GM12878 (cell line): Measurements from ENCODE around the gene CPNE4. TPM values are rescaled to one million over a fixed set of nuclear protein-coding genes. Genes with fewer than 3 reads are reported as not detected.

Experiments
- ATAC-seq: fragments of 200-7000 bp; cut with Tn5 transposase; 3 replicates; pipeline ENCODE4 v1.9.1; 2020; ENCODE audit warnings: mild to moderate bottlenecking, moderate library complexity
- BruUV-seq: library from RNA; stranded (reverse); fragments of 400-500 nt; replicated peaks from 2 replicates; lab custom pipeline; 2021; lab: Mats Ljungman, UMichigan
- CTCF ChIA-PET: fragments of 300-600 bp; sonication (Branson Sonifier 250); formaldehyde crosslinking; extraction: SDS; loops from one replicate; lab custom pipeline; 2021; ENCODE audit warnings: inconsistent platforms; lab: Yijun Ruan, JAX
- POLR2A ChIA-PET: fragments of 350-600 bp; formaldehyde crosslinking; extraction: SDS; loops from one replicate; lab custom pipeline; 2021; ENCODE audit warnings: inconsistent platforms; lab: Charles Lee
- RAD21 ChIA-PET: fragments of 300-600 bp; sonication (Branson Sonifier 250); formaldehyde crosslinking; loops from one replicate; lab custom pipeline; 2023; ENCODE audit warnings: antibody characterized with exemption; ENCODE audit not compliant: unreplicated experiment; lab: Charles Lee
- SMC1A ChIA-PET: fragments of 300-600 bp; sonication (Branson Sonifier 250); formaldehyde crosslinking; loops from one replicate; lab custom pipeline; 2023; ENCODE audit not compliant: unreplicated experiment, uncharacterized antibody; lab: Charles Lee
- DNase-seq: peaks from one replicate; pipeline ENCODE4 v3.0.0-alpha.2; 2011; ENCODE audit warnings: low read depth, low spot score
- FAIRE-seq: peaks from 3 replicates; lab custom pipeline; 2011; peaks lifted over from hg19 to GRCh38; lab: Jason Lieb, UNC
- H2AFZ ChIP-seq: 2 replicates; pipeline ENCODE4 v1.6.0; 2011; ENCODE audit warnings: low read depth, low read length, control low read depth; ENCODE audit not compliant: control insufficient read depth
- H3K27ac ChIP-seq: 2 replicates; pipeline ENCODE4 v1.5.1; 2011; ENCODE audit warnings: control low read depth; ENCODE audit not compliant: control insufficient read depth, insufficient read depth
- H3K27me3 ChIP-seq, 2 experiments: replicated peaks in 1 of 2; 2 replicates each; pipeline versions ENCODE4 v1.6.0 to v1.6.1; 2011; ENCODE audit warnings: low read length in 1 of 2; ENCODE audit not compliant: control insufficient read depth in 2 of 2, insufficient read depth in 2 of 2
- H3K36me3 ChIP-seq, 2 experiments: 2 replicates each; pipeline ENCODE4 v1.5.1; 2011; ENCODE audit warnings: low read length in 1 of 2; ENCODE audit not compliant: control insufficient read depth in 2 of 2, insufficient read depth in 2 of 2
- H3K4me1 ChIP-seq: 2 replicates; pipeline ENCODE4 v1.6.1; 2011; ENCODE audit warnings: mild to moderate bottlenecking, low read length, moderate library complexity, mixed read lengths; ENCODE audit not compliant: control insufficient read depth, insufficient read depth
- H3K4me2 ChIP-seq: 2 replicates; pipeline ENCODE4 v1.6.0; 2011; ENCODE audit warnings: control low read depth; ENCODE audit not compliant: control insufficient read depth, insufficient read depth
- H3K4me3 ChIP-seq: fragments of 200-600 bp; sonication (generic); 2 replicates; pipeline ENCODE4 v1.5.1; 2016
- H3K79me2 ChIP-seq: 2 replicates; pipeline ENCODE4 v1.6.0; 2011; ENCODE audit warnings: low read length; ENCODE audit not compliant: control insufficient read depth, insufficient read depth
- H3K9ac ChIP-seq: 2 replicates; pipeline ENCODE4 v1.8.0; 2011; ENCODE audit warnings: low read length, control low read depth, mixed read lengths; ENCODE audit not compliant: control insufficient read depth, insufficient read depth
- H3K9me3 ChIP-seq: replicated peaks from 3 replicates; pipeline ENCODE4 v1.5.1; 2011; ENCODE audit warnings: mild to moderate bottlenecking, low read length; ENCODE audit not compliant: control insufficient read depth, insufficient read depth
- H4K20me1 ChIP-seq: 2 replicates; pipeline ENCODE4 v1.6.0; 2011; ENCODE audit not compliant: control insufficient read depth, insufficient read depth
- ATF2 ChIP-seq: IDR thresholded peaks from 2 replicates; pipeline ENCODE4 v1.6.1; 2012; ENCODE audit warnings: low read length, inconsistent platforms
- CREB1 ChIP-seq: IDR thresholded peaks from 2 replicates; pipeline ENCODE4 v1.6.1; 2012; ENCODE audit warnings: low read depth, mild to moderate bottlenecking, inconsistent platforms
- IKZF1 ChIP-seq: fragments of 450-650 bp; conservative IDR thresholded peaks from 2 replicates; pipeline ENCODE4 v1.6.1; 2017; ENCODE audit warnings: antibody characterized with exemption, mild to moderate bottlenecking
- LARP7 ChIP-seq: fragments of 450-650 bp; IDR thresholded peaks from 2 replicates; pipeline ENCODE4 v1.6.1; 2017; ENCODE audit warnings: mild to moderate bottlenecking
- RAD51 ChIP-seq: fragments of 450-650 bp; IDR thresholded peaks from 2 replicates; pipeline ENCODE4 v1.6.1; 2016; ENCODE audit warnings: moderate library complexity, mild to moderate bottlenecking, inconsistent platforms
- STAT3 ChIP-seq: IDR thresholded peaks from 2 replicates; pipeline ENCODE4 v1.6.1; 2011; ENCODE audit warnings: low read depth, low read length, improper control_type of control experiment
- TBL1XR1 ChIP-seq: IDR thresholded peaks from 2 replicates; pipeline ENCODE4 v1.6.1; 2012; ENCODE audit warnings: low read depth, low read length, improper control_type of control experiment
- ZNF217 ChIP-seq: fragments of 450-650 bp; IDR thresholded peaks from 2 replicates; pipeline ENCODE4 v1.6.1; 2017; ENCODE audit warnings: antibody characterized with exemption, mild to moderate bottlenecking
- WGBS: methylation state at CpG from one replicate; pipeline ENCODE4 v1.1.6; 2016; ENCODE audit warnings: low lambda C conversion rate; ENCODE audit not compliant: insufficient replicate concordance, insufficient coverage; ENCODE audit errors: missing lambda C conversion rate; 5-methylcytosine and 5-hydroxymethylcytosine counted together
- in situ Hi-C: fragments of 300-500 bp; cut with MboI; formaldehyde crosslinking; loops from 9 replicates; pipeline ENCODE4 v1.14.3; 2018; ENCODE audit warnings: mixed read lengths
- intact Hi-C: fragments of 100-400 bp; cut with micrococcal nuclease; formaldehyde crosslinking; loops from one replicate; pipeline ENCODE4 v1.14.2; 2022; ENCODE audit not compliant: unreplicated experiment
- polyA plus RNA-seq, 11 experiments: library from polyadenylated mRNA; depleted of rRNA in 4 of 11; unstranded in 6 of 11; stranded (reverse) in 5 of 11; fragments of >200 nt; fragmentation: Nextera tagmentation in 4 of 11; fragmentation: Illumina TruSeq in 1 of 11; extraction: Ambion mirVana in 4 of 11; extraction: Trizol in 1 of 11; gene quantifications; 1 replicate in 1 of 11; 2 replicates in 10 of 11; pipeline versions ENCODE4 v1.2.1 to v1.2.3, GENCODE V29; 2011 to 2016; ENCODE audit warnings: inconsistent platforms in 2 of 11, missing spikeins in 2 of 11, low read depth in 1 of 11
- total RNA-seq, 4 experiments: library from RNA; depleted of rRNA in 3 of 4; stranded (reverse); fragments of >200 nt in 3 of 4; fragmentation: Illumina TruSeq in 1 of 4; extraction: Trizol in 1 of 4; gene quantifications; 2 replicates each; pipeline versions ENCODE4 v1.2.1 to v1.2.3, GENCODE V29; 2013 to 2021

Gene CPNE4
- total and polyA plus RNA-seq, 10 of the 15 experiments (the other 5 are each of a cell fraction or from before 2014, with no cell fraction given): 0.17 to 1.9 (median 0.48) TPM; not detected in 1

- Histone ChIP-seq H3K36me3 (no peaks in the 10 kb centered on the region), H3K9ac (no peak overlapping the region), H3K9me3 (no peaks in the 10 kb centered on the region), H2AFZ (no peak overlapping the region), H3K4me1 (peaks cover 26% of the 10 kb centered on the region), H3K4me3 (no peak overlapping the region), H3K27ac (no peak overlapping the region), H3K27me3 (no peaks in the 10 kb centered on the region), H4K20me1 (no peaks in the 10 kb centered on the region), H3K4me2 (no peak overlapping the region), H3K79me2 (no peaks in the 10 kb centered on the region)
- ChIA-PET SMC1A (interaction anchor here (0.6 to 3.2 kb wide), 3 partner anchors 29 to 89 kb away, joined by 3 to 16 read pairs (median 5); no protein-coding TSS in a partner anchor), RAD21 (interaction anchor here (0.6 to 1.6 kb wide), 4 partner anchors 18 to 183 kb away, joined by 3 to 5 read pairs (median 5); no protein-coding TSS in a partner anchor), CTCF (interaction anchor here (1.7 to 3.3 kb wide), 2 partner anchors 18 to 62 kb away, joined by 6 to 22 read pairs; no protein-coding TSS in a partner anchor), POLR2A (no interaction called here)
- in situ Hi-C loops (no loop called here), intact Hi-C loops (loop anchor here (5.0 kb wide), 1 partner anchor 59 kb away; no protein-coding TSS in a partner anchor)
- FAIRE-seq (no peak), ATAC-seq (no peak), DNase-seq (no peak)
- TF ChIP-seq LARP7: no peak
- TF ChIP-seq TBL1XR1: no peak
- TF ChIP-seq ZNF217: no peak
- no peak for TF ChIP-seq RAD51
- no peak for TF ChIP-seq ATF2
- no peak for TF ChIP-seq STAT3
- TF ChIP-seq IKZF1: no peak
- TF ChIP-seq CREB1: no peak
- WGBS: 57% methylated on average over 5 of the region's 5 CpGs
- no TSS peak for BruUV-seq
Observed at GRCh38 chr3:131733086-131733841, 301.6 kb downstream of the CPNE4 start.
